Mucosa of gallbladder (tissue), 1 donor: Measurements from ENCODE around the gene COL4A5. TPM values are rescaled to one million over a fixed set of nuclear protein-coding genes. Genes with fewer than 3 reads are reported as not detected.
A peak's percentile ranks its signal among the peaks of the same experiment; 100 is the strongest.
"Not testable (repeated sequence)": the region's sequence is repeated elsewhere in the genome, so short reads cannot be mapped to it uniquely, and the experiment has no call there.

ENCODE experiments used
- DNase-seq: peaks from one replicate; pipeline ENCODE4 v3.0.0-alpha.2; 2020; ENCODE audit warnings: low spot score
- total RNA-seq: library from RNA; stranded (reverse); gene quantifications from one replicate; pipeline ENCODE4 v1.2.1, GENCODE V29; 2021
- donor health status: DM: no; HTN: no; CAD: no.

Gene COL4A5
- total RNA-seq, result 98.8 TPM

GRCh38 chrX:108439426-108439942 is at the start of gene COL4A5:
Gene COL4A5, plus strand, starts transcription at chrX:108439838. Its CDS starts 288 bp downstream, at chrX:108440126.
- peak; percentile 11 for DNase-seq

- not testable (repeated sequence) for DNase-seq
These were observed 48.5 kb upstream of the COL4A5 start for GRCh38 chrX:108390976-108391717.

GRCh38 chrX:108396188-108396891 is 43.3 kb upstream of the COL4A5 start:
- DNase-seq, result no peak

GRCh38 chrX:108396986-108397385 is 42.7 kb upstream of the COL4A5 start:
- DNase-seq, result no peak

- DNase-seq, result no peak
These were observed 41.8 kb upstream of the COL4A5 start for GRCh38 chrX:108397627-108398391.

GRCh38 chrX:108399418-108400165 is 40.0 kb upstream of the COL4A5 start:
- no peak for DNase-seq

- no peak for DNase-seq
These were observed 26.9 kb upstream of the COL4A5 start for GRCh38 chrX:108412783-108413182.

GRCh38 chrX:108415146-108415545 is 24.5 kb upstream of the COL4A5 start:
- DNase-seq, result no peak

- DNase-seq, result no peak
These were observed 23.7 kb upstream of the COL4A5 start for GRCh38 chrX:108415891-108416290.

- no peak for DNase-seq
These were observed 22.4 kb upstream of the COL4A5 start for GRCh38 chrX:108417257-108417656.

GRCh38 chrX:108419401-108419800 is 20.2 kb upstream of the COL4A5 start:
- no peak for DNase-seq

GRCh38 chrX:108420481-108420880 is 19.2 kb upstream of the COL4A5 start:
- no peak for DNase-seq

GRCh38 chrX:108426262-108426661 is 13.4 kb upstream of the COL4A5 start:
- no peak for DNase-seq

- no peak for DNase-seq
These were observed 4.4 kb upstream of the COL4A5 start for GRCh38 chrX:108435261-108435660.

GRCh38 chrX:108437349-108438109 is 2.1 kb upstream of the COL4A5 start:
- no peak for DNase-seq

- peak; percentile 10 for DNase-seq
These were observed 1.5 kb upstream of the COL4A5 start, which contains the start of gene COL4A6 for GRCh38 chrX:108438110-108438623. Gene COL4A6, minus strand, starts transcription at chrX:108438422. Its CDS starts 226 bp downstream, at chrX:108438196.

GRCh38 chrX:108439961-108440696 is 491 bp downstream of the COL4A5 start:
- DNase-seq, result no peak

- no peak for DNase-seq
These were observed 3.3 kb downstream of the COL4A5 start for GRCh38 chrX:108442901-108443464.

GRCh38 chrX:108447303-108447702 is 7.7 kb downstream of the COL4A5 start:
- no peak for DNase-seq
